Measurements from ENCODE around the gene RYR3. TPM values are rescaled to one million over a fixed set of nuclear protein-coding genes. Genes with fewer than 3 reads are reported as not detected.

RYR3 gene
- total and polyA plus RNA-seq, 2 donors (not counting 1 experiment from before 2014, with no cell fraction given): not detected

GRCh38 chr15:33370623-33371020 lies 59.9 kb downstream of the RYR3 start:
- Mint-ChIP-seq H3K27me3 (peaks cover 7% of the 10 kb centered on the region), H3K9me3 (ENCODE audit: insufficient read depth) (no peaks in the 10 kb centered on the region), H3K4me1 (no peaks in the 10 kb centered on the region), H3K4me3 (no peak overlapping the region), H3K27ac (no peak overlapping the region)
- H3K4me3 ChIP-seq (ENCODE audit: control extremely low read depth in 1 of 5, extremely low read depth in 1 of 5, insufficient read depth in 1 of 5, low read depth in 2 of 5, low read length in 4 of 5): no peak overlapping the region
- no peaks in the 10 kb centered on the region for H3K79me2 ChIP-seq (ENCODE audit: control insufficient read depth, insufficient read depth, low read length)
- intact Hi-C loops (cut with micrococcal nuclease): no loop called here
- H3K4me1 ChIP-seq (ENCODE audit: control insufficient read depth in 2 of 2, insufficient read depth in 2 of 2, low read length in 2 of 2): no peaks in the 10 kb centered on the region
- DNase-seq (no peak), ATAC-seq (ENCODE audit: low read depth) (no peak)
- TF ChIP-seq CTCF (IDR thresholded peaks at IDR 0.05) (no peak), EZH2 (IDR thresholded peaks at IDR 0.05; ENCODE audit: borderline replicate concordance, insufficient read depth, low read depth, low read length, poor library complexity, severe bottlenecking) (no peak)
- POLR2A ChIA-PET: no interaction called here
- CTCF ChIA-PET: no interaction called here
- H2AFZ ChIP-seq (ENCODE audit: insufficient read depth, low read depth, low read length, poor library complexity, severe bottlenecking): no peak overlapping the region
- no peaks in the 10 kb centered on the region for H3K36me3 ChIP-seq (replicated peaks in 1 of 2; ENCODE audit: control extremely low read depth in 1 of 2, control insufficient read depth in 1 of 2, extremely low read depth in 1 of 2, insufficient read depth in 2 of 2, low read length in 1 of 2)
- H3K27me3 ChIP-seq (replicated peaks in 1 of 4; ENCODE audit: control extremely low read depth in 1 of 4, control insufficient read depth in 3 of 4, insufficient read depth in 4 of 4, low read length in 3 of 4): no peaks in the 10 kb centered on the region
- no peak overlapping the region for H3K4me2 ChIP-seq (replicated peaks; ENCODE audit: low read depth, low read length, poor library complexity, severe bottlenecking)
- no peak overlapping the region for H3K9ac ChIP-seq (ENCODE audit: low read length)
- no peaks in the 10 kb centered on the region for H4K20me1 ChIP-seq (ENCODE audit: control insufficient read depth, insufficient read depth, low read length, poor library complexity, severe bottlenecking)
- no peak overlapping the region for H3K27ac ChIP-seq (ENCODE audit: low read length in 2 of 2)
- H3K9me3 ChIP-seq (ENCODE audit: control extremely low read depth in 1 of 3, control insufficient read depth in 2 of 3, insufficient read depth in 1 of 3, low read length in 2 of 3): no peaks in the 10 kb centered on the region
- WGBS (ENCODE audit: insufficient coverage): no CpG with 5 or more reads among the region's 3 CpGs

DNA sequence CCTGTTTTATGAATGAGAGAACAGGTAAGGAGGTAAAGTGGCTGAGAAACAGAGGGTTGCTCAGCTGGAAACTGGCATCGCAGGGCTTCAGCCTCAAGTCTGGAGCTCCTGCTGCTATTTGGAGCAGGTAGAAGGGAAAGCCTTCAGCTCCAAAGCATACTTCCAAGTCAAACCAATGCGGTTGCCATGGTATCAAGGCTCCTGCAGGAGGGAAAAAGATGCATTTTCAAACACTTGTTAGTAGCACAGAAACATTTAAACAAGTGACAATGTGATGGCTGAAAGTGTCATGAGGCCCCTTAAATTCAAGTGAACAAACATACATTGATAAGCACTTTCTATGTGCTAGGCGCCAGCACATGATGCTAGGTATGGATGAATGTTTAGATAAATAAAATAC lies 60.4 kb downstream of the RYR3 start:
- CTCF ChIA-PET: no interaction called here
- WGBS (ENCODE audit: insufficient coverage): no CpG with 5 or more reads among the region's 3 CpGs
- H3K36me3 ChIP-seq (replicated peaks in 1 of 2; ENCODE audit: control extremely low read depth in 1 of 2, control insufficient read depth in 1 of 2, extremely low read depth in 1 of 2, insufficient read depth in 2 of 2, low read length in 1 of 2): no peaks in the 10 kb centered on the region
- ATAC-seq (ENCODE audit: low read depth) (no peak), DNase-seq (no peak)
- intact Hi-C loops (cut with micrococcal nuclease): no loop called here
- POLR2A ChIA-PET: no interaction called here
- no peaks in the 10 kb centered on the region for H3K4me1 ChIP-seq (ENCODE audit: control insufficient read depth in 2 of 2, insufficient read depth in 2 of 2, low read length in 2 of 2)
- no peak overlapping the region for H3K9ac ChIP-seq (ENCODE audit: low read length)
- Mint-ChIP-seq H3K27me3 (peaks cover 10% of the 10 kb centered on the region), H3K4me3 (no peak overlapping the region), H3K9me3 (ENCODE audit: insufficient read depth) (peaks cover 2% of the 10 kb centered on the region), H3K4me1 (no peaks in the 10 kb centered on the region), H3K27ac (no peak overlapping the region)
- no peaks in the 10 kb centered on the region for H4K20me1 ChIP-seq (ENCODE audit: control insufficient read depth, insufficient read depth, low read length, poor library complexity, severe bottlenecking)
- H2AFZ ChIP-seq (ENCODE audit: insufficient read depth, low read depth, low read length, poor library complexity, severe bottlenecking): no peak overlapping the region
- no peaks in the 10 kb centered on the region for H3K79me2 ChIP-seq (ENCODE audit: control insufficient read depth, insufficient read depth, low read length)
- no peak overlapping the region for H3K27ac ChIP-seq (ENCODE audit: low read length in 2 of 2)
- no peaks in the 10 kb centered on the region for H3K9me3 ChIP-seq (ENCODE audit: control extremely low read depth in 1 of 3, control insufficient read depth in 2 of 3, insufficient read depth in 1 of 3, low read length in 2 of 3)
- H3K4me3 ChIP-seq (ENCODE audit: control extremely low read depth in 1 of 5, extremely low read depth in 1 of 5, insufficient read depth in 1 of 5, low read depth in 2 of 5, low read length in 4 of 5): no peak overlapping the region
- no peak for TF ChIP-seq CTCF (IDR thresholded peaks at IDR 0.05)
- no peak for TF ChIP-seq EZH2 (IDR thresholded peaks at IDR 0.05; ENCODE audit: borderline replicate concordance, insufficient read depth, low read depth, low read length, poor library complexity, severe bottlenecking)
- no peak overlapping the region for H3K4me2 ChIP-seq (replicated peaks; ENCODE audit: low read depth, low read length, poor library complexity, severe bottlenecking)
- no peaks in the 10 kb centered on the region for H3K27me3 ChIP-seq (replicated peaks in 1 of 4; ENCODE audit: control extremely low read depth in 1 of 4, control insufficient read depth in 3 of 4, insufficient read depth in 4 of 4, low read length in 3 of 4)
